Measurements from ENCODE around the gene CLEC4G.

The CLEC4G gene

GRCh38 chr19:7706188-7706954 is 25.5 kb downstream of the CLEC4G start:
- DNase-seq (ENCODE audit: low read depth): no peak
- no peak overlapping the region for H3K4me3 ChIP-seq (ENCODE audit: low read depth, low read length)
- in situ Hi-C loops (cut with HindIII; ENCODE audit: low sequenced_read_pairs): no loop called here
- TF ChIP-seq CTCF (IDR thresholded peaks at IDR 0.05; ENCODE audit: low read depth, low read length, missing control alignments): no peak

GRCh38 chr19:7705387-7706187 is 26.3 kb downstream of the CLEC4G start:
- no peak for DNase-seq (ENCODE audit: low read depth)
- no peak for TF ChIP-seq CTCF (IDR thresholded peaks at IDR 0.05; ENCODE audit: low read depth, low read length, missing control alignments)
- in situ Hi-C loops (cut with HindIII; ENCODE audit: low sequenced_read_pairs): no loop called here
- no peak overlapping the region for H3K4me3 ChIP-seq (ENCODE audit: low read depth, low read length)

- TF ChIP-seq CTCF (IDR thresholded peaks at IDR 0.05; ENCODE audit: low read depth, low read length, missing control alignments): no peak
- in situ Hi-C loops (cut with HindIII; ENCODE audit: low sequenced_read_pairs): no loop called here
- DNase-seq (ENCODE audit: low read depth): no peak
- H3K4me3 ChIP-seq (ENCODE audit: low read depth, low read length): no peak overlapping the region
Observed at GRCh38 chr19:7704280-7705060, 27.4 kb downstream of the CLEC4G start.

GRCh38 chr19:7703332-7703731 is 28.6 kb downstream of the CLEC4G start:
- in situ Hi-C loops (cut with HindIII; ENCODE audit: low sequenced_read_pairs): no loop called here
- DNase-seq (ENCODE audit: low read depth): no peak
- H3K4me3 ChIP-seq (ENCODE audit: low read depth, low read length): no peak overlapping the region
- TF ChIP-seq CTCF (IDR thresholded peaks at IDR 0.05; ENCODE audit: low read depth, low read length, missing control alignments): no peak

GRCh38 chr19:7701654-7702457 is 30.1 kb downstream of the CLEC4G start, which contains the start of gene FCER2:
FCER2 (minus strand) TSS chr19:7702131; CDS start chr19:7699760, 2,371 bp downstream.
- TF ChIP-seq CTCF (IDR thresholded peaks at IDR 0.05; ENCODE audit: low read depth, low read length, missing control alignments): no peak
- DNase-seq (ENCODE audit: low read depth): no peak
- in situ Hi-C loops (cut with HindIII; ENCODE audit: low sequenced_read_pairs): no loop called here
- no peak within 1 kb of the TSS for H3K4me3 ChIP-seq (ENCODE audit: low read depth, low read length)
